NCI-H748 treated with DMSO at 0.1 percent for 48 hours (cell line): ENCODE data around the gene PEX12.
"Not testable (repeated sequence)": the region's sequence is repeated elsewhere in the genome, so short reads cannot be mapped to it uniquely, and the experiment has no call there.

ENCODE experiments used
- DNase-seq: peaks from one replicate; lab custom pipeline; 2025; lab: John Stamatoyannopoulos, UW

Gene PEX12

DNA sequence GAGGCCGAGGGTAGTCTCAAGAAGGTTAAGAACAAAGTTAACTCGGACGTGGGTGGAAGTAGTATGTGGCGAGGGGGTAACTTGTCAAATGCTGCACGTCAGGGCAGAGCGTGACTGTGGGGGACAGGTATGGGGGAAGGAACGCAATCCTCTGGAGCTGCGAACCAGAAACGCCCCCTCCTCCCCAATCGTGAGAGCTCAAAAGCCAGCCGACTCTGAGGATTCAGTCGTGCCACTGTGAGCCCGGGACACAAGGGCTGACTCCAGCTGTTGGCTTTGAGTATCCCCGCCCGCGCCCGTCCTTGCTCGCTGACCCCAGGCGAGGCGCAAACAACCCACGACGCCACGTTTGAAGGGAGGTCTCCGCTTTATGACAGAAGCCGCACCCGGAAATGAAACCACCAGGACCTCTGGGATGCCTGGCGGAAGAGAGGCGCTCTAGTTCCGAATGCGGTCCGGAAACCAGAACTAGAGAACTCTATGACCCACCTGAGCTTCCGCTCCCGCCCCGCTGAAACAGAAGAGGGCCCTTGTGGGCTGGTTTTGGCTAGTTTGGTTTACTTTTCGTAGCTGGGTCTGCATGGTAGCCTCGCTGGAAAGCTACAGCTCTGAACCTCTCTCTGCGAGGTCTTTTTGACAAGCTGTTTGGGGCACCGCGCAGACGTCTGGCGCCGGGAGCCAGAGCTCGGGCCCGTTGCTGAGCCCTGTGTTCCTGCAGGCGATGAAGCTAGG, at the start of gene PEX12:
PEX12 (minus strand) TSS at position 375 of the 732 bp plus-strand sequence. CDS start 550 bp downstream, outside the sequence.
- DNase-seq = peak; percentile 77

DNA sequence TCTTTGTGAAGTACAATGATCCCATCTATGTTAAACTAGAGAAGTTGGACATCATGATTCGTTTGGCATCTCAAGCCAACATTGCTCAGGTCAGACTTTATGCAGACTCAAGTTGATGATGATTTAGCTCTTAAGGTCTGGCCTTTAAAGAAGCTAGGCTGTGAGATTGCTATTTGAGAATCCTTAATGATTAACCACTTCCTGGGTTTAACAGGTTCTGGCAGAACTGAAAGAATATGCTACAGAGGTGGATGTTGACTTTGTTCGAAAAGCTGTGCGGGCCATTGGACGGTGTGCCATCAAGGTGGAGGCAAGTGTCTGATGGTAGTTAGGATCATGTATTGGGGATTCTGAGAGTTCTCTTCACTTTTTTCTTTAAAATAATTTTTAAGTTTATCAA, 49.0 kb upstream of the PEX12 start:
- DNase-seq = no peak

DNA sequence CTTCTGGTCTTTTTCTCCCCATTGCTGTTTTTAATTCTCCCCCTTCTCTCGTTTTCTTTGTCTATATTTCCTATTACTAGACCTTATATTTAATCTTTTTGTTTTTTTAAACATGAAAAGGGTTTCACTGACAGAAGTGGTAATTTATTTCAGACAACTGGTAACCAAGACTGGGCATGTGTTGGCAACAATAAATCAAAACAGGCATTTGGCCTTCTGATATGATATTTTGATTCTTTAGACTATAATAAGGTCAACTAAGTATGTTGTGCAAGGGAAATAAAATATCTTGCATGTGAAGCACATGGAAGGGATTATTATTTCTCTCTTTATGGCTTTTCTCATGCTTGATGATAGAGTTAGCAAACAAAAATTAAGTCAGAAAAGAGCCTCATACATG, 43.4 kb upstream of the PEX12 start:
- DNase-seq = no peak

DNA sequence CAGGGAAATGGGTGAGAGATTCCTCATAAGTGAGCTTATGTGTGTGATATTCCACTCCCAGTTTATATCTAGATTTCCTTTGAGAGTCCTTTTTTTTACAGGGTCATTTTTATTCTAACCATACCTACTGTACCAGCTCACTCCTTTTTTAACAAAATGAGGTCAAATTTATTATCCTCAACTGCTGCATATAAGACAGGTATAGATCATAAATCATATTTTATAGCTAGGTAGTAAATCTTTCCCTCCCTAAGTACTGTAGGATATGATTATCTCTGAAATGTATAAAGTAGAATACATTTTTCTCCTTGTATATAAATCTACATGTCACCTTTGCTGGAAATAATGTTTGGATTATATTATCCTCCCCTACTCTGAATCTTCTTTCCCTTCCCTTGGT, 40.3 kb upstream of the PEX12 start:
- DNase-seq = no peak

DNA sequence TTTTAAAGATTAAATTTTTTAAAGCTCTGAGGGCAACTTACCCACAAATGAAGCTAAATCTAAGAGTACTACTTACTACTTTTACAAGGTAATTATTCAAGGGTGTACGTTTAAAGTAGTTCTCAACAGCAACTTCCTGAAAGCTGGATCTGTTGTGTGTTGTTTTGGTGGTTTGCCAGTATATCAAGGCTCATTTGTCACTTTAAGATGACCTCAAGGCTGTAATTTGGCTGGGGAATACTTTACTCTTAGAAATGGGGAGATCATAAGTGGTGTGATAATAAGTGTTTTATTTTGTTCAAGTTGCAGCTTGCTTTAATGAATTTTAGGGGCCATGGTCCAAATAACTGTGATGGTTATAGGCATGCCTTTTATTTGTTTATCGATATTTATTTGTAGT, 39.1 kb upstream of the PEX12 start:
- no peak for DNase-seq

DNA sequence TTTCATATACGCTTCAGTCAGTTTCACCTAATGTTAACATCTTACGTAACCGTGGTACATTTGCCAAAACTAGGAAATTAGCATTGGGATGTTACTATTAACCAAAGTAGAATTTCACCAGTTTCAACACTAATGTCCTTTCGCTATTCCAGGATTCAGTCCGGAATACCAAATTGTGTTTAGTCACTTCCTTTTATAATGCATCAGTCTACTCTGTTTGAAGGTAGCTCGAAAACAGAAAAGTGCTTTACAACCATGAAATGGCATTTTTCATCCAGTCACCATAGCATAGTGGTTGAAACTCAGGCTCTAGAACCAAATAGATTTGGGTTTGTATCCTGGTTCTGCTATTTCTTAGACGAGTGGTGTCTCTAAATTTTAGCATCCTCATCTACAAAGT, 38.2 kb upstream of the PEX12 start:
- DNase-seq = no peak

DNA sequence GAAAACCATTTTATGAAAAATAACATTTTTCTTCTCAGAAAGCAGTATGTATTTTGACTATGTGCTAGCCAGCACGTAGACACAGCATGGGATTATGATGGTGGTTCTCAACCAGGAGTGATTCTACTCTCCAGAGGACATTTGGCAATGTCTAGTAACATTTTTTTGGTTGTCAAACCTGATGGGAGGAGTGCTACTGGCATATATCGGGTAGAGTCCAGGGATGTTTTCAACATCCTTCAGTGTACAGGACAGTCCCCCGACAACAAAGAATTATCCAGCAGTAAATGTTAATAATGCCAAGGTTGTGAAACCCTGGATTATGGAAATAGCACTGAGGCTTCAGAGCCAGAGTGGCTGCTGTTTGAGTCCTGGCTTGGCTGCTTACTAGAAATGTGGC, 36.4 kb upstream of the PEX12 start:
- no peak for DNase-seq

DNA sequence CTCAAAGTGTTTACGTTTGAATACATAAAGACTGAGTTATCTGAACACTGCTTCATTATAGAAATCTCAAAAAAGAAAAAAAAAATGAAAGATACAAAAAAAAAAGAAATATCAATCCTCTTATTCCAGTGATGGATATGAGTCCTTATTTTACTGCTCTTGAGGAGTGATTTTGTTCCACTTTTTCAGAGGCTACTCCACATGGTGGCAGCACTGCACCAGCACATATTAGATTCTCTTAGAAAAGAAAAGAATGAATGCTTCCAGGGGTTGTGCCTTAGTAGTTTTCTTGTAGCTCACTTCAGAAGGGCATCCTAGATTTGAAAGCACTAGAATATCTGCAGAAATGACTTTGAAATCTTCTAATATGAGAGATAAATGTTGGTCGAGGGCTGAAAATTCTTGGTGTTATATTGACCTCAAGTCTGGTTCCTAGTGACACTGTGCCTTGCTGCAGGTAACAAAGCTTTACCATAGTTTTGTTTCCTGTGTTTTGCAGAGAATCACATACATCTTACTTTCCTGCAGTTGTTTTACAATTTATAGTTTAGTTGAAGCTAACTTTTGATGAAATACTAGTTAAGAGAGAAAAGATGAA, 34.7 kb upstream of the PEX12 start:
- peak; percentile 5 for DNase-seq

DNA sequence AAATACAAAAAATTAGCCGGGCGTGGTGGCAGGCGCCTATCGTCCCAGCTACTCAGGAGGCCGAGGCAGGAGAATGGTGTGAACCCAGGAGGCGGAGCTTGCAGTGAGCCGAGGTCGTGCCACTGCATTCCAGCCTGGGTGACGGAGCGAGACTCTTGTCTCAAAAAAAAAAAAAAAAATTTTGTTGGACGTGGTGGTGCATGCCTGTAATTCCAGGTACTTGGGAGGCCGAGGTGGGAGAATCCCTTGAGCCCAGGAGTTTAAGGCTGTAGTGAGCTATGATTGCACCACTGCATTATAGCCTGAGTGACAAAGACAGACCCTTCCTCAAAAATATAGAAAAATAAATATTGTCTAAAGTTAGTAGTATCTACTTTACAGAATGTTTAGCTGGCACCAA, 32.4 kb upstream of the PEX12 start:
- DNase-seq = not testable (repeated sequence)

DNA sequence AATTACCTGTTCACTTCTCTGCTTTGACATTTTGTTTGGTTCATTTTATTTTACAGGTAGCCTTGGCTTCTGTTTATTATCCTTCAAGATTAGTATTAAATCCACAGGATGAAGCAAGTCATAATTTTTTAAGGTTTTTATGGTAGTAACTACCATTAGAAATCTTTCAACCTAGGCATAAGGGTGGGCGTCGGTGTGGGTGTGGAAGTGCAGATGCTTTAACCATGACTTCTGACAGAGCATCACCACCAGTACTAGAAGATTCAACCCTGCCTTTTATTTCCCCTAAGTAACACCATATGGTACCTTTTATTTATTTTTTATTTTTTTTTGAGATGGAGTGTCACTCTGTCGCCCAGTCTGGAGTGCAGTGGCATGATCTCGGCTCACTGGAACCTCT, 31.5 kb upstream of the PEX12 start:
- DNase-seq = no peak

DNA sequence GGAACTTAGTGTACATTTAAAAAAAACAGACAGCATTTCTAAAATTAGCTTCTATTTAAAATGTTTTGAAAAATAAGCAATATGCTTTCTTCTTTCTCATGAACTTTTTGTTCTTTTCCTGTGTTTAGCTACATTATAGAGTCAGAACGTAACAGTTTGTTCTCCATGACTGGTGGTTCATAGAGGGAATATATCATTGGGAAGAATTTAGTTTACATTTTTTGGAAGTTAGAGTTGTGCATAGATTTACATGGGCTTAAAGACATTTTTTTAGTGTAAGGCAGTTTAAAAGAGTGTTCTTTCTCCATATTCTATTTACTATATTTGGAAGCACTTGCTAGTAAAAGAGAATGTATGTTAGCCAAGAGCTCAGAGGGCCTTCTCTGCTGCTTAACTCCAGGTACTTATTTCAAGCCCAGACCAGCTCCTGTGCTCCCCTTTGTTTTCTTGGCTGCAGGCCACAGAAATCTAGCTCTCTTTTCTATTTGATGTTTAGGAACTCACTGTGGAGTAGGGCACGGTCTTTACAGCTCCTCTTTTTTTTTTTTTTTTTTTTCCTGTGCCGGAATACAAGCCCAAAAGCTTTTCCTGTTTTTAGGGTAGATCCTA, 29.0 kb upstream of the PEX12 start:
- no peak for DNase-seq

DNA sequence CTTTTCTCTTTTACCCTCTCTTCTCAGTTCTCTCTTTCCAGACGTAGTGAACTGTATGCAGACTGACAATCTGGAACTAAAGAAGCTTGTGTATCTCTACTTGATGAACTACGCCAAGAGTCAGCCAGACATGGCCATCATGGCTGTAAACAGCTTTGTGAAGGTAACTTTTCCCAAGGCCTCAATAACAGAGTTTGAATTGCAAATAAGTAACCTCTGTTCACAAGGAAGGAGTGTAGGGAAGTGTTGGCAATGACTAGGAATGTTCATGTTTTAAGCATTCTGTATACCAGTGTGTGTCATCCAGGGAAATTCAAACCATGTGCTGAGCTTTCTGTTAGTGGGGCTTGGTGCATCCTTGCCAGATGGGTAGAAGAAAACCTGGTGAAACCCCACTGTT, 27.3 kb upstream of the PEX12 start:
- no peak for DNase-seq

DNA sequence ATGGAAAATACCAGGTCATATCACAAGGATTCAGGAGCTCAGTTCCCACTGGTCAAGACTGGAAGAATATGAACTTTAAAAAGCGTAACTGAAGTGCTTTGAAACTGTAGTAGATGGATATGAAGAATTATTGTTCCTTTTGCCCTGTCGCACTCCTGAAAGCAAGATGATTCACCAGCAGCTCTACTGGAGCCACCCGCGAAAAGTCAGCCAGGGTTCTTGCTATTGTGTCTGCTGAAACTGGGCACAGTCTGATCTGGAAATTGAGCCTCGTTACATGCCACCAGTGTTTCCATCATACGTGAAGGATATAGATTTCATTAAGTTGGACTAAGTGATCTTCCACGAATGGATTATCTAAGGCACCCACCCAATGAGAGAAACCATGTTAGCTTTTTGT, 25.3 kb upstream of the PEX12 start:
- DNase-seq = no peak

DNA sequence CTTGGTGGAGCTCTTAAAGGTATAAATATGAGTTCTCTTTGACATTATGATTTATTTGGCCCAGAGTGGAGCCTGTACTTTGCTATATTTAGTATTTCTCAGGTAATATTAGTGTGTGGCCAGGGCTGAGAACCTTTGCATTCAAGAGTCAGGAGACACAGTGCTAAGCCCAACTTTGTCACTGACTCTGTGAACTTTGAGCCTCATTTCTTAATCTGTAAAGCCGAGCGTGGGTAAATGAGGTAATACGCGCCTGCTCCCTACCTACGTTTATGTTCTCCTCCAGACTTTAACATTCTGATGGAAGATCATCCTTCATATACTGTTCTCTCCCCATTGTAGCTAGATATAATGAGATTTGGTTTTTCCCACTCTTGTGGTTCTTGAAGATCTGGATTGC, 19.2 kb upstream of the PEX12 start:
- no peak for DNase-seq

DNA sequence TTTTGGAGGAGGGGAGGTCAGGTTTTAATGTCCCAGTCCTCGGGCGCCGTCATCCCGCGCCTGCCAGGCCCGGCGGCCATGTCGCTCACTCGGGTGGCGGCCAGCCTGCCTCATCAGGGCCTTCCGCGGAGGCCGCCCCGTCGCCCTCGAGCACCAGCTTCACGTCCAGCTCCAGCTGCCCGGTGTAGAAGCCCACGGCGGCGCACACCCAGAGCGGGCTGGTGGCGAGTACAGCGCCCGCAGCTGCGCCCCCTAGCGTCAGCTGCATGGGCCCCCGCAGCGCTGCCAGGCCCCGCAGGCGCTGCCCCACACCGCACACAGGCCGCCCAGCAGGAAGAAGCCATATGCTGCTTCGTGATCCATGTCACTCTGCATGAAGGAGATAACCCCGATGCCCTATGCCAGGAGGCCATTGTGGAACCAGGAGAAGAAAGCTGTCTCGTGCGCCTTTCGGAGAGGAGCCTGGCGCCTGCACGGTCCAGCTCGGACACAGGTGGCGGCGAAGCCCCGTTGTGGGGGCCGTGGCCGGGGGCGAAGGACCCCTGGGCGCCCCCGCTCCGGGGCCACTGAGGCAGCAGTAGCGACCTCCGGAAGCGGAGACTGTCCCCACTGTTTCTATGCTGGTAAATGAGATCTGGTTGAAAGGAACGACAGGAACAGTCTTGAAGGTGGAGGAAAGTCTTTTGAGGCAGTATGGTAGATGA, 18.3 kb upstream of the PEX12 start:
- no peak for DNase-seq

DNA sequence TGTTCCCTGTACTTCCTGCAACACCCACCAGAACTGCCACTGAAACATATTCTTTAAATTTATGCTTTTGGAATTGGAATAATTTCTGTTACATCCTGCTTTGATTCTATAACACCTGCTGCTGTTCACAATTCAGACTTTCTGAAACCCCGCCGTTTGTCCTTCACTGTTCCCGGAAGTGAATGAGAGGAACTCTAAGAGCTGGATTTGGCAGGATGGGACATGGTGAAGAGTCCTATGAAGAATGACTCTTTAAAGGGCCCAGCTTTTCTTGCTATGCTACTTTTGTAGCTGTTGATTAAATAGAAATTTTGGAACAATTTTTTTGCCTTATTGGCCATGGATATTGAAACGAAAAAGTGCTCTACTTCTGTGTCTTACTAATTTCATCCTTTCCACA, 17.7 kb upstream of the PEX12 start:
- no peak for DNase-seq

DNA sequence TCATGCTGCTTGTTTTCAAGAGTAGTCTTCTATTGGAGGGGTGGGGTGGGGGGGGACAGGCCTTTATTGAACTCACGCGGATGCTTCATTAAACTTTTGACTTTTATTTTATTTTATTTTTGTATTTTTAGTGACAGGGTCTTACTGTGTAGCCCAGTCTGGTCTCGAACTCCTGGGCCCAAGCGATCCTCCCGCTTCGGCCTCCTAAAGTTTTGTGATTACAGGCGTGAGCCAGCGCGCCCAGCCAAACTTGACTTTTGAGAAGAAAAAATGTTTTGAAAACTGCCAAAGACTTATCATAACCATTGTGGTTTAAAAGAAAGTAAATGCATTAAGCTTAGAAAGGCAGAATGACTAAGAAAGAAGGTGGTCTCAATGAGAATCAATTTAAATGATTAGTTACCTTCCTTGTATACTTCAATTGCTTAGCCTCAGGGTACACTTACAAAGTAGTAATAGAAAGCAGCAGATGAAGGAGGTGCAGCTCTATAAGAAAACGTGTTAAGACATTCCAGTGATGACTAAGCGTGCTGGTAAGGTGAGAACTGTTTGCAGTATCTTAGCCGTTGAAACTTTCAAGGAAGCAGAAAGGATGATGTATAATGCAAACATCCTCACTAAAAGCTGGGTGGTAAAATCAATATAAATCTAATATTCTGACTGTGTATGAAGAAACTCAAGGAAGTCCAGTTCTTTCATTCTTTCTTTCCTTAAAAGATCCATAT, 10.0 kb upstream of the PEX12 start:
- no peak for DNase-seq

DNA sequence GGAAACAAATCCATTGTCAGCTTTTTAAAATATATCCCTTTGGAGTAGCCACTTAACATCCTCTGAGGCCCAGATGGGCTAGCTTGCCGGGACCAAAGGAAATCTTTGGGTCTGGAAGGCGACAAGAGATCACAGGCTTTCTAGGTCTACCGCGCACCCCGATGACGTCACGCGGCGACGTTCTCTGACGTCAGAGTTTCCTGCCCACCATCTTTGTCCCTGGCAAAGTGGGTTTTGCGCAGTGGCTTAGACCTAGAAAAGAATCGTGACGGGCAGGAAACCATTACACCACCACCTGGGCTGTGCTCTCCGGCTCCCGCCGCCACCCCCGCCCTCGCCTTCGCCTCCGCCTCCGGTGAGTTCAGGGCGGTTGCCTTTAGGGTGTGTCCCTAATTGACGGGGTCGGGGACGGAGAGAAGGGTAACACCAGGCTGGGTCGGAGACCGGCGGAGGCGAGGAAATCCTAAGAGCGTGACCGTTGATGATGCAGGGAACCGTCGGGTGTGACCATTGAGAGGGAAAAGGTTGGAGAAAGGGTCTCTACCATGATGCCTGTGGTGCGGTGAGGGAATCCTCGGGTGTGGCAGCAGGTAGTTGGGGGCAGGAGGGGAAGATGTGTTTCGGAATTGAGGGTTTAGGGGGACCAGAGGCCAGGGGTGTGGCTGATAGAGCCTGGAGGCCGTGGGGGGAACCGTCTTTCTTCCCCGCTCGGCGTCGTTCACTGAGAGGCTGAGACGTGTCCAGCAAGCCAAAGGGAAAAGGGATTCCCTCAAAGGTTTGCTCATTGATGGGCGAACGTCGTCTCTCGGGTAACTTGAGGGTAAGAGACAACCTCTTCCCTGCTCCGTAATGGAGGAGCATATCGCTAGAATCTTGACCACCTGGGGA, 8.9 kb upstream of the PEX12 start, which contains the start of gene AP2B1:
AP2B1 (plus strand) TSS at position 249 of the 888 bp plus-strand sequence. CDS start 6,709 bp downstream, outside the sequence.
- DNase-seq = peak; percentile 93

DNA sequence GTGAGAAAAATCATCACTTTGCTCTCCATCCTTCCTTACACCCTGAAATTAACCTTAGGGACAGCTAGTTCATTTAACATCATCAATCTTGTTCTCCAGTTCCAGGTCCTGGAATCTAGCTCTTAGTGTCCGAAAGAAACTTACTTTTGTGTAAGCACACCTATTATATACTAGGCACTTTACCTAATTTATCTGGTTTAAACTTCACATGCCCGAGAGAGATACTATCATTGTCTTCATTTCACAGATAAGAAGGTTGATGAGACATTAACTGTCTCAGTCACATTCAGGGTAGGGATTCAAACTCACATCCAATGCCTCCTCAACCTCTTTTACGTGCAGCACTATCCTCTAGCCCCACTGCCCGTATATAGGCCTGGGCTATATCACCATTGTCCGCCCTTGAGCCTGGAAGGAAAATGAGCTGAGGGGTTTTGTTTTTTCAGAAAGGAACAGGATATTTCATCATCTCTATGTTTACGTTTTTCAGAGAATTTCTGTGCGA, 8.2 kb upstream of the PEX12 start:
- DNase-seq = no peak

DNA sequence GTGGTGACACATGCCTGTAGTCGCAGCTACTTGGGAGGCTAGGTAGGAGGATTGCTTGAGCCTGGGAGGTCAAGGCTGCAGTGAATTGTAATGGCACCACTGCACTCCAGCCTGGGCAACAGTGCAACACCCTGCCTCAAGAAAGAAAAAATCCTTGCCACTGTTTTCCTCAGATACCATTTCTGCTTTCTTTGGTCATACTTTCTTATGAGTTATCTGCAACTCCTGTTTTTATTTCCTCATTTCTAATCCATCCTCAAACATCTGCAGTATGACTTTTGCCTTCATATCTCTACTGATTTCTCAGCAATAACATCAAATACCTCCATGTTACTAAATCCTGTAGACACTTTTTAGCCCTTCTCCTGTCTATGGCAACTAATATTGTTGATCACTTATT, 5.7 kb upstream of the PEX12 start:
- DNase-seq = no peak

DNA sequence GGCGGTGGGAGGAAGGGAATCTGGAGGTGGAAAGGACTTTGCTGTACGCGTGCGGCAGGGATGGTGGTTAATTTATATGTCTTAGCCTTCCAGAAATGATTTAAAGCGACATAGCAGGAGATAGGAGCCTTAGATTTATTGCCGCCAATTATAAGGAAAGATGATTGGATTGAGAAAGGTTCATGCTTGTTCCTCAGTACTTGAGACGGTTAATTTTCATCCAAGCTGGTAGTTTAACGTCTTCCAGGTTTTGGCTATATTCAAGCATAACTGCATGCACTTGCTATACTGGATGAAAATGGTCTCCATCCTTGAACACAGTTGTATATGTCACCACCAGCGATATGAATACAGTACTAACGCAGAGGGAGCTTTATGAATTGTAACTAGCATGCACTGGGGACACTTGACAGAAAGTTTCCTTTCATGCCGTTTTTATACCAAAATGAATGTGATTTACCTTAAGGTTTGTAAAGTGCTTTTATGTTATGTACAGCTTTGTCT, 610 bp upstream of the PEX12 start:
- no peak for DNase-seq
